GM06990 (cell line): Measurements from ENCODE around the gene GRIK3.

Experiments used
- DNase-seq: peaks from one replicate; pipeline ENCODE4 v3.0.0-alpha.2; 2011; ENCODE audit not compliant: insufficient read length; ENCODE audit errors: extremely low read depth
- H3K27me3 ChIP-seq: replicated peaks from 2 replicates; pipeline ENCODE4 v1.6.0; 2011; ENCODE audit warnings: low read length; ENCODE audit not compliant: control insufficient read depth, insufficient read depth
- H3K36me3 ChIP-seq: 2 replicates; pipeline ENCODE4 v1.5.1; 2011; ENCODE audit warnings: low read length; ENCODE audit not compliant: control insufficient read depth, insufficient read depth
- H3K4me3 ChIP-seq: replicated peaks from 2 replicates; pipeline ENCODE4 v1.5.1; 2011; ENCODE audit warnings: low read depth, mild to moderate bottlenecking, control low read depth, low read length
- TF ChIP-seq, protein P1 (sequence below): IDR thresholded peaks from 2 replicates; pipeline ENCODE4 v1.5.1; 2011; ENCODE audit warnings: low read length, control low read depth, mild to moderate bottlenecking, inconsistent platforms; ENCODE audit not compliant: insufficient read depth, poor library complexity, severe bottlenecking

Gene GRIK3

DNA sequence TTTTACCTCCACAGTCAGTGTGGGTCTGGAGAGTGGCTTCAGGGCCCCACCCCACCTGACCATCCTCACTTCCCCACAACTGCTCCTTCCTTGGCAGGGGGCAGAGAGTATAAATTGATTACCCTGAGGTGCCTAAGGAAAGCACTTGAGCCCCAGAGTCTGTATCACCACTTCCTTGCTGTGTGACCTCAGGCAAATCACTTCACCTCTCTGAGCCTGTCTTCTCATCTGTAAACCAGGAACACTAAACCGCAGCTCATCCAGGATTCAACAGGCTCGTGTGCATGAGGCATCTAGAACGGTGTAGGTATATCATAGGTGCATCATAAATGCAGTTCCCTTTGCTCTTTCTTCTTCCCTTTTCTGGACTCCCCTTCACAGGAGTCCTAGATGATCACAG lies 43.4 kb downstream of the GRIK3 start:
- no peaks in the 10 kb centered on the region for H3K36me3 ChIP-seq
- peaks cover 3% of the 10 kb centered on the region; the same call in 1 of the 2 replicates for H3K27me3 ChIP-seq
- no peak overlapping the region for H3K4me3 ChIP-seq
- TF ChIP-seq, protein P1, sequence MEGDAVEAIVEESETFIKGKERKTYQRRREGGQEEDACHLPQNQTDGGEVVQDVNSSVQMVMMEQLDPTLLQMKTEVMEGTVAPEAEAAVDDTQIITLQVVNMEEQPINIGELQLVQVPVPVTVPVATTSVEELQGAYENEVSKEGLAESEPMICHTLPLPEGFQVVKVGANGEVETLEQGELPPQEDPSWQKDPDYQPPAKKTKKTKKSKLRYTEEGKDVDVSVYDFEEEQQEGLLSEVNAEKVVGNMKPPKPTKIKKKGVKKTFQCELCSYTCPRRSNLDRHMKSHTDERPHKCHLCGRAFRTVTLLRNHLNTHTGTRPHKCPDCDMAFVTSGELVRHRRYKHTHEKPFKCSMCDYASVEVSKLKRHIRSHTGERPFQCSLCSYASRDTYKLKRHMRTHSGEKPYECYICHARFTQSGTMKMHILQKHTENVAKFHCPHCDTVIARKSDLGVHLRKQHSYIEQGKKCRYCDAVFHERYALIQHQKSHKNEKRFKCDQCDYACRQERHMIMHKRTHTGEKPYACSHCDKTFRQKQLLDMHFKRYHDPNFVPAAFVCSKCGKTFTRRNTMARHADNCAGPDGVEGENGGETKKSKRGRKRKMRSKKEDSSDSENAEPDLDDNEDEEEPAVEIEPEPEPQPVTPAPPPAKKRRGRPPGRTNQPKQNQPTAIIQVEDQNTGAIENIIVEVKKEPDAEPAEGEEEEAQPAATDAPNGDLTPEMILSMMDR: no peak
- no peak for DNase-seq

DNA sequence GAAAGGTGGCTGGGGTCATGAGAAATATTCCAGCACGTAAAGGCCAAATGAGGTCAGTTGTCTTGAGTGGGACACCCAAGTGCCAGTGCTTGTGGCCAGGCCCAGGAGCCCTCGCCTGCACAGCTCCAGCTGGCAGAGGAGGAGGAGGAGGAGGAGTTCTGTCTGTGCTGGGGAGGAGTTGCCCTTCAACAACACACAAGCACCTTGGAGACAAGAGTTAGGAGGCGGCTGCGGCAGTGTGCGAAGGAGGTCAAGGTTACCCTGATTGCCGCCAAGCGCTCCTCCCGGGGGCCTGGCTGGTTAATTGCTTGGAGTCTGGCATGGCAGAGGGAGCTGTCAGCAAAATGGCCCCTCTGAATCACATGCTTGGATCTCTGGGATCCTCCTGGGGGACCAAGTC lies 45.1 kb downstream of the GRIK3 start:
- no peak for DNase-seq
- H3K4me3 ChIP-seq: no peak overlapping the region
- H3K27me3 ChIP-seq: peaks cover 5% of the 10 kb centered on the region; the same call in 1 of the 2 replicates
- no peaks in the 10 kb centered on the region for H3K36me3 ChIP-seq
- TF ChIP-seq, protein P1: no peak

DNA sequence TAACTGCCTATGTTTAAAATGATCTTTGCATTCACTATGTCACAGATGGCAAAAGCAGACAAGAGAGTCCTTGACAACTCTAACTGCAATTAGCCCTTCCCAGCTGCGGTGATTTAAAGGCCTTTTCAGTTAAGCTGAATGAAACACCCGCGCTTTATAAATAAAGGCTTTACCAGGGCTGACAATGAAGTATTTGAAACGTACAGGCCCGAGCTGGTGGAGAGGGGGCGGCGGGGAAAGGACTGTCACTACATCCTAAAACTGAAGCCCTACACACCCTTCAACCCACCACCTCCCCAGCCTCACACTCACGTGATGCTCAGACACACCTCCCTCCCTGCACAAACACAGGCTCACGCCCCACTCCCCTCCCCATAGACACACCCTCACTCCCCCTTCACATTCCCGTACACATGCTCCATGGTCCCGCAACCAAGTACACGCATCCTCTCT lies 45.5 kb downstream of the GRIK3 start:
- no peak overlapping the region for H3K4me3 ChIP-seq
- no peaks in the 10 kb centered on the region for H3K36me3 ChIP-seq
- TF ChIP-seq, protein P1: no peak
- H3K27me3 ChIP-seq: peaks cover 5% of the 10 kb centered on the region; the same call in 1 of the 2 replicates
- no peak for DNase-seq

DNA sequence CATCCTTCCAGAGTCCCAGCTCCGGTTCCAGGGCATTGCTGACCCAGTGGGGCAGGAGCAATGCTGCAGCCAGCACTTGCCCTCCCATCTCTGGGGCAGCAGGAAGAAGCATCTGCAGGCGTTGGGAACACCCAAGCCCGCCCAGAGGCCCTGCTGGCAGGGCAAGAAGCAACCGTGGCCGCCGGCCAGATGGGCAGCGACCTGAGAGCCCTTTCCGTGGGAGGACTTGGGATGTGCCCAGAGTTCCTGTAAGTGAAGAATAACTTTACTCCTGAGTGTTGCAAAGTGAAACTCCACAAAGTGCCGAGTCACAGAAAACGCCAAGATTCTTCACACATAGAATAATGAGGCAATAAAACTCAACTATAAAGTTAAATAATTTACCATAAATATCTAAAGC lies 46.0 kb downstream of the GRIK3 start:
- no peak overlapping the region for H3K4me3 ChIP-seq
- no peak for DNase-seq
- TF ChIP-seq, protein P1: no peak
- no peaks in the 10 kb centered on the region for H3K36me3 ChIP-seq
- H3K27me3 ChIP-seq: peaks cover 5% of the 10 kb centered on the region; the same call in 1 of the 2 replicates

DNA sequence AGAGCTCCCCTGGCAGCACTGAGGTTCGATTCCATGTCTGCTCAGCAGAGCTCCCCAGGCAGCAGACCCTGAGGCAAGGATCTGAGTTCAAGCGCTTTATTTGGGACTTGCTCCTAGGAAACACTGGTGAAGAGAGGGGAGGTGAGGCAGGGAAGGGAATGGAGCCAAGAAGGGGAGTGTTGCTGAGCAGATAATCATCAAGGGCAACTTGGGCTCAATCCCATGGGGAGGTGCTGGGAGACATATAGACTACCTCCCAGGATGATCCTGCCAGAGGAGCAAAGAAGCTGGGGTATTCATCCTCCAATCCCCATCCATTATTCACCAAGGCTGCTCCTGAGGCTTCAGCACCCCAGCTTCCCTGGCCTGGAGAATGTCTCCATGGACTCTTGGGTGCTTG lies 47.0 kb downstream of the GRIK3 start:
- Histone ChIP-seq H3K4me3 (no peak overlapping the region), H3K36me3 (no peaks in the 10 kb centered on the region), H3K27me3 (peaks cover 3% of the 10 kb centered on the region; the same call in 1 of the 2 replicates)
- TF ChIP-seq, protein P1: no peak
- DNase-seq: no peak

DNA sequence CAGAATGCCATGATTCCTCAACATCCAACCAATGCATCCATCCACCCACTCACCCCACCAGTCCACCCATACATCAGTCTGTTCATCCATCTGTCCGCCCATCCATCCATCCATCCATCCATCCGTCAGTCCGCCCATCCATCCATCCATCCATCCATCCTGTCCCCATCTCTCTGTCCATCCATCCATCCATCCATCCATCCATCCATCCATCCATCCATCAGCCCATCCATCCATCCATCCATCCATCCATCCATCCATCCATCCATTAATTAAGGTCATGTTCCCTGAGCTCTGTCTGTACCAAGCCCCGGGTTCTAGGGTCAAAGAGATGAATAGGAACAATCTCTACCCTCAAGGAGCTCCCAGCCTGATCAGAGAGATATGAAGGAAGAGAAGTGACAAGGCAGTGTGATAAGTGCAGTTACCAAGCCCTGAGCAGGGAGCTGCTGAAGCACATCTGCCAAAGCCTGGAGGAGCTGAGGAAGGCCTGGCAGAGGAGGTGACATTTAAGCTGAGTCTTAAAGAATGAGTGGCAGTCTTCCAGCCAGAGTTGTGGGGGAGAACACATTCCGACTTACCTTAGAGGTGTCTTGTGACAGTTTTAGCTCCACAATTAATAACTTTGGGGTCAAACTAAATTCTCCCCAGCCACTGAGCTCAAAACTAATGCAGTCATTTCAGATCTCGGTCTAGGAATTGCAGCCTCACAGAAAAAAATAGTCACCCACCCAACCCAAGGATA lies 47.9 kb downstream of the GRIK3 start:
- TF ChIP-seq, protein P1: no peak
- no peak for DNase-seq
- peaks cover 2% of the 10 kb centered on the region; the same call in 1 of the 2 replicates for H3K27me3 ChIP-seq

More for the DNA sequence above, 47.9 kb downstream of the GRIK3 start:
- Histone ChIP-seq H3K36me3 (no peaks in the 10 kb centered on the region), H3K4me3 (no peak overlapping the region)
